Tibial nerve (tissue), 4 donors: ENCODE measurements around the gene SH2D7.

Experiments used
- CTCF ChIP-seq, 5 experiments: fragments of 200-600 bp in 3 of 5; fragments of 450-650 bp in 2 of 5; sonication (generic) in 3 of 5; IDR thresholded peaks; one replicate each; pipeline ENCODE4 v1.5.1; 2016 to 2019; ENCODE audit warnings: antibody characterized with exemption in 5 of 5, mild to moderate bottlenecking in 3 of 5, moderate library complexity in 2 of 5
- EP300 ChIP-seq, 2 donors: sonication (generic); formaldehyde crosslinking; IDR thresholded peaks; one replicate each; pipeline ENCODE4 v1.6.1; 2017; ENCODE audit warnings: antibody characterized with exemption in 2 of 2, mild to moderate bottlenecking in 1 of 2

GRCh38 chr15:78077053-78077870 lies 15.1 kb upstream of the SH2D7 start, which contains the start of gene TBC1D2B:
- TF ChIP-seq CTCF (IDR thresholded peaks at IDR 0.05) (peak in 1 of 5 experiments; percentile 3), EP300 (IDR thresholded peaks at IDR 0.05) (peak in 1 of 2 donors; percentile 48)
